Measurements from ENCODE around the gene TAP1.

The TAP1 gene

GRCh38 chr6:32862725-32863124, 9.2 kb upstream of the TAP1 start:
- no peak for FAIRE-seq

- no peak for FAIRE-seq
Measured at GRCh38 chr6:32860674-32861073, 7.2 kb upstream of the TAP1 start.

GRCh38 chr6:32858194-32858593, 4.7 kb upstream of the TAP1 start:
- FAIRE-seq, result no peak

DNA sequence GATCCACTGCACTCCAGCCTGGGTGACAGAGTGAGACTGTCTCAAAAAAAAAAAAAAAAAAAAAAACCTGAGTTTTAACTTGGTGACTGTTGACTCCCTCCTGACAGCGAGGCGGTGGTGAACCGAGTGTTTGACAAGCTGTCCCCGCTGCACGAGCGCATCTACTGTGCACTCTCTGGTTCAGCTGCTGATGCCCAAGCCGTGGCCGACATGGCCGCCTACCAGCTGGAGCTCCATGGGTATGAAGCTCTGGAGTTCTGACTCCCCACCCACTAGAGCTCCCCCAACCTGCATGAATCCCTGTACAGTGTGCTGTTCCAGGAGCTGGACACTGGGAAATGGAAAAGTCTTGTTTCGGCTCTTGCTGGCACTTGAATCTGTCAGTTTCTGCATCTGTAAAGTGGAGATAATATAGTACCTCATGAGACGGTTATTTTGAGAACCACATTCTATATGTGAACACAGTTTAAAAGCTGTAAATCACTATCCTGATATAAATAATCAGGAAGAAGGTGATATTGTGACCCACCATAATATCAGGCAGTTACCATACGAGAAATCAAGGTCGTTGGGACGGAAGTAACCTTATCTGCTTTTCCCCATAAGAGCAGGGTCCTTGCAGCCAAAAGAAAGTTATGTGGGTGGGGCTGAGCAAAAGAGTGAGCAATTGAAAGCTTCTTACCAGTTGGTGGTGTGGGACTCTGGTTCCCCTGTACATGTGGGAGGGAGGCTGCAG, 3.8 kb upstream of the TAP1 start:
- no peak for FAIRE-seq

- FAIRE-seq, result no peak
Measured at GRCh38 chr6:32855467-32856174, 2.1 kb upstream of the TAP1 start.

DNA sequence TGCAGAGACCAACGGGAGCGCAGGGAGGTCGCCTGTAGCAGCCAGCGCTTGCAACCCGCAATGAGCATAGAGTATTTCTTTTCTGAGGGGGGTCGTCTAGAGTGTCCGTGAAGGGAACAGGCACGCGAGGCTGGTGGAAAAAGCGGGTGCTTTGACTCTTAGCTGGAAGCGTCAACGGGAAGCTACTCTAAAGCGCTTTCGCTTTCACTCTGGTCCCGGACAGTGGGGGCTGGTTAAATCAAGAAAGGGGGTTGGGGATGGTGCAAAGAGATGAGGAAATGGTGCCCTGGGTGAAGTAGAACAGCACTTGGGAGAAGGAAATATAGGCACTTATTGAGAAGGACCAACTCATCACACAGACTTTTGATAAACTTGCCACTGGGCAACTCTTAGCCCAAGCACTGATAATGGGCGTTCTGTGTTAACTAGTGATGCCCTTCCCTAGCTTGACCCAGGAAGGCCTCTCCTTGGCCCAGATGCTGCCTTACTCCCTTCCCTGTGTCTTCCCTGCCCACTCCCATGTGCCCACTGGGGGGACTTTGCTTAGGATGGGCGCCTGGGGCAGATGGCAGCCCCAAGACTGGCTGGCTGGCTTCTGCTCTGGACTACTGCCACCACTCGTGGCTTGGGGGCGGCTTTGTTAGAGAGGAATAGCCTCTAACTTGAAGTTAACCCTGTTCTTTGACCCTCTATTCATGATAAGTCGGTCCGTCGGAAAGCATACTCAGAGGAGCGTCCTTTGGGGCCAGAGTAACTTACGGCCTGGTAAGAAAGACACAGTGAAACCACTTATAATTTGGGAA, 1.1 kb upstream of the TAP1 start:
- FAIRE-seq, result no peak

GRCh38 chr6:32852844-32853540, 512 bp downstream of the TAP1 start:
- no peak for FAIRE-seq

GRCh38 chr6:32852018-32852843, 1.3 kb downstream of the TAP1 start:
- no peak for FAIRE-seq

DNA sequence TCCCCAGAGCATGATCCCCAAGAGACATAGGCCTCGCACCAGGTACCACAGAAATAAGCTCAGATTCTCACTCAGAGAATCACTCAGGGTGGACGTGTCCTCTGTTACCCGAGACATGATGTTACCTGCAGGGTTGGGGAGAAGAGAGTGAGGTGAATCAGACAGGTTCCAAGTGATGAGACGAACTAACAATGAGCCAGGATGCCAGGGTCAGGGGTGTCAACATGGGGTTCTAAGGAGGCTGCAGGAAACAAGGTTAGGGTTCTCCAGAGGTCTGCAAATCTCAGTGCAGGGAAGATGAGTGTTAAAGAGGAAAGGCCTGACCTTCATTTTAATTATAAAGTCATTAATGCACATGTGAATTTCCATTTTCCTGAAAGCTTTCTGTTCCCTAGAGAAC, 2.5 kb downstream of the TAP1 start:
- FAIRE-seq, result no peak

- no peak for FAIRE-seq
Measured at GRCh38 chr6:32849126-32849525, 4.4 kb downstream of the TAP1 start.

DNA sequence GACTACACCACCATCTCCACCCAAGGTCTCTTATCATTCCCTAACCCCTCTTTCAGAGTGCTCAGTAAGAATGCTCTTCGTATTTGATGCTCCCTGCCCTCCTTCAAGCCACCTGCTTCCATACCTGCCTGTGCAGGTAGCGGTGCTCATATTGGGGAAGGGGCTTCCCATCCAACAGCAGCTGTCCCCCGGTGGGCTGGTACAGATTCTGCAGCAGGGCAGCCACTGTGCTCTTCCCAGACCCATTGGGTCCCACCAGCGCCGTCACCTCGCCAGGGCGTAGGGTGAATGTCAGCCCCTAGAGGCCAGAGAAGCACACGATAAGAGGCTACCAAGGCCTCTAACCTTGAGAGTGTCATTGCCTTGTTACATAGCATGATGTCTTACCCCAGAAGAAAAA, 5.7 kb downstream of the TAP1 start:
- FAIRE-seq, result no peak

DNA sequence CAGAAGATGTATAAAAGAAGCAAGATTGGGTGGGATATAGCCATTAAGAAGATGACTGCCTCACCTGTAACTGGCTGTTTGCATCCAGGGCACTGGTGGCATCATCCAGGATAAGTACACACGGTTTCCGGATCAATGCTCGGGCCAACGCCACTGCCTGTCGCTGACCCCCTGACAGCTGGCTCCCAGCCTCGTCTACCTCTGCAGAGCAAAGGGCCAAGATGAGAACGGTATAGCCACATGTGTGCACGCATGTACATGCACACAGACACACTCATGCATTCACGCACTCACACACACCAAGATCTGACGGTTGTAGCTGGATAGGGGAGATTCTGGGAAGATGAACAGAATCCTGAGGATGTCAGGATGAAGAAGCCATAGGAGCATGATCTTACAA, 6.5 kb downstream of the TAP1 start:
- no peak for FAIRE-seq

- no peak for FAIRE-seq
Measured at GRCh38 chr6:32845384-32845884, 8.1 kb downstream of the TAP1 start.

GRCh38 chr6:32844839-32845383, 8.6 kb downstream of the TAP1 start:
- no peak for FAIRE-seq

DNA sequence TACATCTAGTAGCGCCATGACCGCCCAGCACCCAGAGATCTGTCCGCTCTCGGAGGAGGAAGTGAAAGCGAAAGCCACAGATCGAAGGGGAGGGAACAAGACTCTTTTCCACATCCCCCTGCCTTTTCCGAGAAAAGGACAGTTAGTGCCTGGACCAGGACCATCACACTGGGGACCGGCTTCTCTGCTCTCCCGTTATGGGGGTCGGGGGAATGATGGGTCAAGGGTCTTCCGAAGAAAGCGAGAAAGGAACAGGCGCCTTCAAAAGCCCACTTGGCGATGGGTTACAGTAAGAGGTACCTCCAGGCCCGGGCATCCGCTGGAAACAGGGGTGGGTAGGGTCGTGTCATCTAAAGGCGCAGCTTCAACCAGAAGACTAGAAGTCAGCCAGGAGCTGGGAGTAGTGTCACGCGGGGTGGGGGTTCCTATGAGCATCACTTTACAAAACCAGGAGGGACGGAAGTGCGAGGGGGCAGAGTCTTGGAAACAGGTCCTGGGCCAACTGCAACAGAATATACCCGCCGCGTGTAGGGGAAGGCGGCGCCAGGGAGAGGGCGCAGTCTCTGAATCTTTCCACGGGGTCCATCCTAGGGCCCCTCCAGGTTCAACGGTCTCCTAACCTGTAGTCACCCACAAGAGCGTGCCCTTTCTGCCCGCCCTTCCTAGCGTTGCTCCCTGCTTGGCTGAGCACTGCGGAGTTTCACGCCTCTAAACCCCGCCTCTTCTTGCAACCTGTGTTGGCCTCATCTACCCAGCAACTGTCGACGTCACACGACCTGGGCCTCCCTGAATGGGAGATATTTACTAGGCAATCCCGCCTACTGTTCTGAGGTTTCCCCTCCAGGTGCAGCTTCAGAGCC, 9.3 kb downstream of the TAP1 start, which contains the start of gene PSMB8:
Gene PSMB8 (minus strand): TSS at position 69 of the 860 bp plus-strand sequence. CDS start 51 bp downstream, at position 18.
- no peak for FAIRE-seq

DNA sequence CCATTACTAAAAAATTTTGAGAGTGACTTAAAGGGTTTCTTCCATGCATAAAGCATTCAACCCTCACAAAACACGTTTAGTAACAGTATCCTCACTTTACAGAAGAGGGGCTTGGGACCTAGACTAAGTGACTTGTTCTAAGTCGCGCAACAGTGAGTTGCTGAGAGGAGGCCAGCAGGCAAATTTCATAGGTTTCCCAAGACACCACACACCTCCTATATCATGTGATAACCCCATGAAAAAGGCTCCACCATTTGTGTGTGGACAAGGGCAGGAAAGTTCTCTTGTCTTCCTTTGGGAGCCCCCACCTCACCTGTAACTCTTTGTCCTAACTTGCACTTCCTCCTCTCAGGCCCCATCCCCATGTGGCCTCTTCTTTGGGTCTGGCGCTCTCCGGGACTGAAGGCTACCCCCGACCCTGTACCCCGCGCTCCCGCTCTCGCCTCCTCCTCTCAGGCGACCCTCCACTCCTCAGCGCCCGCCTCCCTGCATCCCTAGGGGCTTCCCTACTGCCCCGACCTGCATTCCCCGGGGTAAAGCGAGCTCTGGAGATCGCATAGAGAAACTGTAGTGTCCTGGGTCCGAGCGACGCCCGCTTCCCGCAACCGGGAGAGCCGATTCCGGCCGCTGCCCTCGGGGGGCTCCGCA, 10.0 kb downstream of the TAP1 start:
- no peak for FAIRE-seq

- no peak for FAIRE-seq
Measured at GRCh38 chr6:32842690-32843089, 10.8 kb downstream of the TAP1 start.

DNA sequence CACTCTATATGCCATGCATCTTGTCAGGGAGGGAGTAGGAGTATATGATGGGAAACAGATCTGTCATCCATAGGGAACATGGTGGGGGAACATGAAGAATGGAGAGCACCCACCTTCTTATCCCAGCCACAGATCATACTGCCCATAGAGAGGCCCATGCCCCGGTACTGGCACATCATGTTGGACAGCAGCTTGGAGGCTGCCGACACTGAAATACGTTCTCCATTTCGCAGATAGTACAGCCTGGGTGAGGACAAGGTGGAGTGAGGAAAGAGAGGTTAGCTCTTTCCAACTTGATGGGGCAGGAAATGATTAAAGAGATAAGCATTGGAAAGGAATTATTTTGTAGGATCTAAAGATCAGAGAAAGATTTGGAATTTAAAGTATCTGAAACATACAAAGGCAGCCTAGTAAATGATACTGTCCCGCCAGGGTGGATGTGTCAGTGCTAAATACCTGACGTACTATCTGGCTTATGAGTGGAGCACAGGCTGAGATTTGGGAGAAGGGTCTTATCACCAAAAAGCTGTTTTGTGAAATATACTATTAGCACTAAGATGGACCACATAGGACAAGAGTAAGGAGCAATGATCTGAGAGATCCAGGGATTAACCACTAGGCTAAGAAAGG, 11.4 kb downstream of the TAP1 start:
- no peak for FAIRE-seq

GRCh38 chr6:32840604-32841246, 12.8 kb downstream of the TAP1 start:
- FAIRE-seq, result no peak
